Calu3 (cell line): ENCODE results near the gene PDIA4. TPM values are rescaled to one million over a fixed set of nuclear protein-coding genes. Genes with fewer than 3 reads are reported as not detected.
"Not testable (repeated sequence)": the region's sequence is repeated elsewhere in the genome, so short reads cannot be mapped to it uniquely, and the experiment has no call there.

Experiments used
- BruUV-seq: library from RNA; stranded (reverse); fragments of 400-500 nt; replicated peaks from 2 replicates; lab custom pipeline; 2021; lab: Mats Ljungman, UMichigan
- CTCF ChIA-PET: fragments of 300-600 bp; sonication (Branson Sonifier 250); formaldehyde crosslinking; loops from one replicate; lab custom pipeline; 2022; ENCODE audit warnings: antibody characterized with exemption; lab: Charles Lee
- DNase-seq: peaks from one replicate; pipeline ENCODE4 v3.0.0; 2022
- H3K27ac Mint-ChIP-seq: one replicate; pipeline ENCODE4 v1.8.0; 2022; ENCODE audit warnings: mixed read lengths; ENCODE audit not compliant: unreplicated experiment
- H3K27me3 Mint-ChIP-seq: one replicate; pipeline ENCODE4 v1.8.0; 2022; ENCODE audit warnings: mixed read lengths; ENCODE audit not compliant: unreplicated experiment
- H3K36me3 Mint-ChIP-seq: one replicate; pipeline ENCODE4 v1.8.0; 2022; ENCODE audit warnings: mild to moderate bottlenecking, moderate library complexity, mixed read lengths; ENCODE audit not compliant: insufficient read depth, unreplicated experiment
- H3K4me1 Mint-ChIP-seq: one replicate; pipeline ENCODE4 v1.8.0; 2022; ENCODE audit warnings: mild to moderate bottlenecking, low read depth, mixed read lengths; ENCODE audit not compliant: unreplicated experiment
- H3K4me3 Mint-ChIP-seq: one replicate; pipeline ENCODE4 v1.8.0; 2022; ENCODE audit warnings: mild to moderate bottlenecking, low read depth, moderate library complexity, mixed read lengths; ENCODE audit not compliant: unreplicated experiment
- H3K9me3 Mint-ChIP-seq: one replicate; pipeline ENCODE4 v1.8.0; 2022; ENCODE audit warnings: low read depth, mixed read lengths; ENCODE audit not compliant: unreplicated experiment
- CTCF ChIP-seq: fragments of 200-600 bp; IDR thresholded peaks from one replicate; pipeline ENCODE4 v1.8.0; 2022; ENCODE audit warnings: antibody characterized with exemption; ENCODE audit not compliant: unreplicated experiment
- intact Hi-C: fragments of 100-400 bp; cut with micrococcal nuclease; formaldehyde crosslinking; loops from one replicate; pipeline ENCODE4 v1.10.0; 2022; ENCODE audit not compliant: unreplicated experiment
- total RNA-seq: library from RNA; stranded (reverse); gene quantifications from 2 replicates; pipeline ENCODE4 v1.2.3, GENCODE V29; 2022

PDIA4 gene
- total RNA-seq, 1 experiment from 2014 or later, result 351 TPM

- Mint-ChIP-seq H3K4me3 (peak overlapping the region; percentile 99), H3K27ac (peak overlapping the region; percentile 96), H3K36me3 (peaks cover 29% of the 10 kb centered on the region), H3K9me3 (no peaks in the 10 kb centered on the region), H3K27me3 (peaks cover 4% of the 10 kb centered on the region), H3K4me1 (peaks cover 33% of the 10 kb centered on the region)
- CTCF ChIA-PET, result interaction anchor here (0.7 kb wide), 1 partner anchor 111 kb away, joined by 8 read pairs; no protein-coding TSS in a partner anchor
- intact Hi-C loops, result no loop called here
- BruUV-seq, result no TSS peak
- no peak for DNase-seq
- no peak for TF ChIP-seq CTCF
Measured at GRCh38 chr7:148986742-148987009, 41.6 kb downstream of the PDIA4 start.

DNA sequence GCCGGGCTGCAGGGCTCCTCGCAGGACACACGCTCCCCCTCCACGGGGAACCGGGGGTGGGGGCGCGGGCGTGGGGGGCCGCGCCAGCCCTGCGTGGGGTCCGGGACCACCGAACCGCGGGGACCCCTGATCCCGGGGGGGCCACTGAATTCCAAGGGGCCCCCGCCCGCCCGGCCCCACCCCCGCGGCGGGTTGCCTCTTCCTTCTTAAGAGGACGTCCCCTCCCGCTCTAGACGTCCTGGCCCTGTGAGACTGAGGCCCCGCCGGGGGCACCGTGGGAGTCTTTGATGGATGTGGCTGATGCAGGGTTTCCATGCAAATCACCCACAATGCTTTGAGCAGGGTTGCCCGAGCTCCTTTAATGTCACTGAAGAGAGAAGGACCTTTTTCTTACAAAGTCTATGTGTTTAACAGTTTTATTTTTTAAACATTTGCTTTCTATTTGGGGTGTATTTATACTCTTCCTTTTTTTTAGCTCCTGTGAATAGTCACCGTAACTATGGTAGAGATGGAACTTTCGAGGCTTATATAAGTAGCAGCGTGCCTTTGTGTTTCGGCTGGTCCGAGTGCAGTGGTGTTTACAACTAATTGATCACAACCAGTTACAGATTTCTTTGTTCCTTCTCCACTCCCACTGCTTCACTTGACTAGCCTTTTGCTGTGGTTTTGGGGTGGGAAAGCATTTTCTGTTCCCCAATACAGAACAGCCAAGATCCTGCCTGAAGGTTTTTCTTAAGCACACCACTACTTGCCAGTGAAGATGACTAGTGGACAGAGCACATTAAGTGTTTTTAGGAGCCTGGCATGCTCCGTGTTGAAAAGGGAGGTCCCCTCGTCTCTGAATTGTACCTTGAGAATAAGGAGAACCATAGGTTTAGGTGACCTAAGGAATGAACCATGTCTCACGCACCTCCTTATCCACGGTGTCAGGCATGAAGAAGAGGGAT, 44.8 kb downstream of the PDIA4 start:
- peak overlapping the region; percentile 74 for H3K4me3 Mint-ChIP-seq
- peaks cover 33% of the 10 kb centered on the region for H3K4me1 Mint-ChIP-seq
- peaks cover 21% of the 10 kb centered on the region for H3K27me3 Mint-ChIP-seq
- H3K27ac Mint-ChIP-seq, result peak overlapping the region; percentile 98
- peak; percentile 66 for DNase-seq
- no TSS peak for BruUV-seq
- peaks cover 2% of the 10 kb centered on the region for H3K9me3 Mint-ChIP-seq
- H3K36me3 Mint-ChIP-seq, result peaks cover 29% of the 10 kb centered on the region
- CTCF ChIA-PET, result interaction anchor here (0.9 to 1.6 kb wide), 6 partner anchors 8 to 144 kb away, joined by 3 to 5 read pairs (median 3); no protein-coding TSS in a partner anchor
- no peak for TF ChIP-seq CTCF
- intact Hi-C loops, result no loop called here

DNA sequence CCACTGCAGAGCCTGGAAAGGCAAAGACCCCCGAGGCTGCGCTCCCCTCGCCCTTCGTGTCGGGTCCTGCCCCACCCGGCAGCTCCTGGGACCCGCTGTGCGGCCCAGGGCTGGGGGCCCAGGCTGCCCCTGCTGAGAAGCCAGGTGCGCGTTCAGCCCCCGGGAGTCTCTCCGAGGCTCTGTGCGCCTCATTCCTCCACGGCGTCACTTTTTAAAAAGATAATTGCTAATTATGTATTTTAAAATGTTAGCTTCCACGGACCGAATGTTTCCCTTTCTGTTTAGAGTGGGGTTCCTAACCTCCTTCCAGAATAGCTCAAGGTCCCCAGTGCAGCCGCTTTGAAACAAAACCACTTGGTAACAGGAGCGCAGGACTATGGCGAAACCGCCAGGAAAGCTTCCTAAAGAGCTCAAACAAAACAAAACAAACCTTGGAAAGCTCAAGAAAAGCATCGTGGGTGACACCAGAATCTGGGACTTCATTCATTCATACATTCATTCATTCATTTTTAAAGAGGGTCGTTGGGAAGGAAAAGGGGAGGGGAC, 45.6 kb downstream of the PDIA4 start:
- Mint-ChIP-seq H3K4me1 (peaks cover 25% of the 10 kb centered on the region), H3K4me3 (peak overlapping the region; percentile 74), H3K9me3 (peaks cover 2% of the 10 kb centered on the region), H3K36me3 (peaks cover 25% of the 10 kb centered on the region), H3K27ac (peak overlapping the region; percentile 98), H3K27me3 (peaks cover 28% of the 10 kb centered on the region)
- CTCF ChIA-PET, result interaction anchor here (0.9 to 1.6 kb wide), 5 partner anchors 7 to 144 kb away, joined by 3 to 4 read pairs (median 3); no protein-coding TSS in a partner anchor
- DNase-seq, result no peak
- intact Hi-C loops, result no loop called here
- no TSS peak for BruUV-seq
- no peak for TF ChIP-seq CTCF

GRCh38 chr7:148979827-148980226, 48.5 kb downstream of the PDIA4 start:
- Mint-ChIP-seq H3K4me3 (no peak overlapping the region), H3K27ac (no peak overlapping the region), H3K4me1 (peaks cover 18% of the 10 kb centered on the region), H3K36me3 (peaks cover 14% of the 10 kb centered on the region), H3K27me3 (peaks cover 31% of the 10 kb centered on the region), H3K9me3 (peaks cover 2% of the 10 kb centered on the region)
- no peak for DNase-seq
- CTCF ChIA-PET, result no interaction called here
- no TSS peak for BruUV-seq
- intact Hi-C loops, result no loop called here
- TF ChIP-seq CTCF, result no peak

- H3K4me3 Mint-ChIP-seq, H3K27ac Mint-ChIP-seq, intact Hi-C loops, DNase-seq, BruUV-seq, H3K9me3 Mint-ChIP-seq: not testable (repeated sequence)
- CTCF ChIA-PET, result interaction anchor here (0.8 kb wide), 1 partner anchor 87 kb away, joined by 3 read pairs; no protein-coding TSS in a partner anchor
- Mint-ChIP-seq H3K36me3 (peaks cover 14% of the 10 kb centered on the region), H3K4me1 (peaks cover 10% of the 10 kb centered on the region), H3K27me3 (peaks cover 31% of the 10 kb centered on the region)
Measured at GRCh38 chr7:148979072-148979471, 49.2 kb downstream of the PDIA4 start.
